NCI-H2171 (cell line): ENCODE results near the gene LNPK.
"Not testable (repeated sequence)": the region's sequence is repeated elsewhere in the genome, so short reads cannot be mapped to it uniquely, and the experiment has no call there.

ENCODE experiments used
- DNase-seq: peaks from one replicate; lab custom pipeline; 2025; lab: John Stamatoyannopoulos, UW

The LNPK gene

DNA sequence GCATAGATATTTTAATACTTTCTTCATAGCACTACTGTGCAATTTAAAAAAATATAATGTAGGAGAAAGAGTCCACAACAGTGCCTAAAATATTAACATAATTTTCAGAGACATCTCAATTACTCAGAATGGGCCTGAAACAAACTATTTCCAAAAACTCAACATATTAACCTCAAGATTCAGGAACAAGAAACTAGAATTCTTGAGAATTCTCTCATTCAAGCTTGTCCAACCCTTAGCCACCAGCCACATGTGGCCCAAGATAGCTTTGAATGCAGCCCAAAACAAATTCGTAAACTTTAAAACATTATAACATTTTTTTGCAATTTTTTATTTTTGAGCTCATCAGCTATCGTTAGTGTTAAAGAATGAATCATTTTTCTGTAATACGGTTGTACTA is 35.2 kb downstream of the LNPK start:
- DNase-seq: no peak

DNA sequence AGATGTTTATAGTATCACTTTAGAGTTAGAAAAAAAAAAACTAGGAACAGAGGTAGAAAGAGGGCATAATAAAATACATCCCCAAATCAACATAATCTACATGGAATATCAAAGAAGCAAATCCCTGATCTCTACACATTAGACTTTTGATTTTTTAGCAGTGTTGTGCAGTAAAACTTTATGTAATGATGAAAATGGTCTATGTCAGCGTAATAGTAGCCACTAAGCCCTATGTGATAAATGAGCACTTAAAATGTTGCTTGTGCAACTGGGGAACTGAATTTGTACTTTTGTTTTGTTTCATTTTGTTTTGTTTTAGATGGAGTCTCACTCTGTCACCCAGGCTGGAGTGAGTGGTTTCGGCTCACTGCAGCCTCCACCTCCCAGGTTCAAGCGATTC is 36.3 kb downstream of the LNPK start:
- no peak for DNase-seq

DNA sequence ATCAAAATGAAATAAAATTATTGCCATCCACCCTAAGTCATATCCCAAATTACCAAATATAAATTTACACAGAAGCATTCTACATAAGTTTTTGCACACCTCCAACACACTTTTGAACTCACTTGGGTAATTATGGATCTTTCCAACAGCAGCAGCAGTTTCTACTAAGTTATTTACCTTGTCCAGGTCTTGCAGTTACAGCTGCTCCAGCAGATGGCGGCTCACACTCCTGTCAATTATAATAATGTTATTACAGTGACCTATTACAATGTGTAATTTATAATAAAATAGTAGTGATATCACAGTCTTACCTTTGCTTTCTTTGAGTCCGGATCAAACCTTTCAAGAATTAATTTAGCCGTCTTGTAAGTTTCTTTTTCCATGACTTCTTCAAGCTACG is 37.9 kb downstream of the LNPK start:
- no peak for DNase-seq

DNA sequence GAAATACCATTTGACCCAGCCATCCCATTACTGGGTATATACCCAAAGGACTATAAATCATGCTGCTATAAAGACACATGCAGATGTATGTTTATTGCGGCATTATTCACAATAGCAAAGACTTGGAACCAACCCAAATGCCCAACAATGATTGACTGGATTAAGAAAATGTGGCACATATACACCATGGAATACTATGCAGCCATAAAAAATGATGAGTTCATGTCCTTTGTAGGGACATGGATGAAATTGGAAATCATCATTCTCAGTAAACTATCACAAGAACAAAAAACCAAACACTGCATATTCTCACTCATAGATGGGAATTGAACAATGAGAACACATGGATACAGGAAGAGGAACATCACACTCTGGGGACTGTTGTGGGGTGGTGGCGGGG is 38.9 kb downstream of the LNPK start:
- not testable (repeated sequence) for DNase-seq

DNA sequence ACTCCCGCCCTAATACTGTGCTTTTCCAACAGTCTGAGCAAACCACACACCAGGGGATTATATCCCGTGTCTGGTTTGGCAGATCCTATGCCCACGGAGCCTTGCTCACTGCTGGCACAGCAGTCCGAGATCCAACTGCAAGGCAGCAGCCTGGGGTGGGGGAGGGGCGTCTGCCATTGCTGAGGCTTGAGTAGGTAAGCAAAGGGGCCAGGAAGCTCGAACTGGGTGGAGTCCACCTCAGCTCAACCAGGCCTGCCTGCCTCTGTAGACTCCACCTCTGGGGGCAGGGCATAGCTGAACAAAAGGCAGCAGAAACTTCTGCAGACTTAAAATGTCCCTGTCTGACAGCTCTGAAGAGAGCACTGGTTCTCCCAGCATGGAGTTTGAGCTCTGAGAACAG is 44.2 kb downstream of the LNPK start:
- no peak for DNase-seq

DNA sequence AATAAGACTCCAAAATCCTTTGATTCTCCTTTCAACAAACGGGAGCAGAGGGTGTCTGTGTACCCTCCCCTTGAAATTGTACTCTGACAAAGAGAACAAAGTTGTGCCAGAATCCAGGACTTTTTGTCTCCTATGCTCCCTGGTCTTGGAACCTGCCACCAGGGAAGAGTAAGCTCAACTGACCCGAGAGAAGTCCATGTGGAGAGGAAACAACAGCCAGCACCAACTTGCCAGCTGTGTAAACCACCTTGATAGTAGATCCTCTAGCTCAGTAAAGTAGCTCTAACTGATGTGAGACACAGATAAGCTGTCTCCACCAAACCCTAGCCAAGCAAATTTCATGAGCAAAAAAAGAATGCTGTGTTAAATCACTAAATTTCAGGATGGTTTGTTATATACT is 46.9 kb downstream of the LNPK start:
- DNase-seq: no peak

DNA sequence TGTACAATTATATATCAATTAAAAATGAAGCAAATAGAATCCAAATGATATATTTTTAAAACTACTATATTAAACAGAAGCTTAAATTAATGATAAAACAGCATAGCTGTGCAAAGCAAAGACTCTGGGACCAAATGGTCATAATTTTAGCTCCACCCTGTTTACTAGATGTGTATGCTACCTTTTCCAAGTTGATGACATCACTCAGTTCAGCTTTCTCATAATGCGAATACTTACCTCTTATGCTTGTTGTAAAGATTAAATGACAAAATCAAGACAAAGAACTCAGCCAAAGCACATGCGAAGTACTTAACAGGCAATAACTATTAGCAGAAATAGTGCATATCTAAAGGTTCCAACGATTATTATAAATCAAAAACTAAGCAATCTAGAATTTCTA is 51.6 kb downstream of the LNPK start:
- DNase-seq: no peak

DNA sequence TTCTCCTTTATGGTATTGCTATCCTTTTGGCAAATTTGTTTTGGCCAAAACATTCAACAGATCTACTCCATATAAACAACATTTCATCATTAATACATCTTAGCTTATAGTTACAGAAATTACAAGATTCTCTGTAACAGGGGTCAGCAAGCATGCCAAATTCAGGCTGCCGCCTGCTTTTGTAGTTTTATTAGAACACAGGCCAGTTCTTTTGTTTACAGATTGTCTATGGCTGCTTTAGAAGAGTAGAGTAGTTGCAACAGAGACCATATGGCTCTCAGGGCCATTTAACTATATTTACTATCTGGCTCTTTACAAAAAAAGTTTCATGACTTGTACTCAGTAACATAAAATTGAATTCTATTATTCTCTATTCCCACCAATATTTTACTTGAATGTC is 53.9 kb downstream of the LNPK start:
- no peak for DNase-seq

DNA sequence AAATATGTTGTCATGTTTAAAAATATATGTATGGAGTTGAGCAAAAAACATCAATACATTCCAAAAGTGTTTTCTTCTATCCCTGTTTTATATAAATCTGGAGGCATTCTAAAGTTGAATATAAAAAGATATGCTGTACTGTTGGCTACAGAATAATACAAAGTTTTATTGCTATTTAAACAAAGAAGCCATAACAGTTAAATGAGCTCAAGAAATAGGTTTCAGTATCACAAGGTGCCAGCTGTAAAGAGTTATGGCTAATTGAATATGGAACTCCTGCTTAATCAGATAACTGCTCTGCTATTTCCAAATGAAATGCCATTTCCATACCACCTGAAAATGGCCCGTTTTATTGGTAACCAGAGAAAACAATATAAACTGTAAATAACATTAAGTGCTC is 55.0 kb downstream of the LNPK start:
- DNase-seq: no peak

DNA sequence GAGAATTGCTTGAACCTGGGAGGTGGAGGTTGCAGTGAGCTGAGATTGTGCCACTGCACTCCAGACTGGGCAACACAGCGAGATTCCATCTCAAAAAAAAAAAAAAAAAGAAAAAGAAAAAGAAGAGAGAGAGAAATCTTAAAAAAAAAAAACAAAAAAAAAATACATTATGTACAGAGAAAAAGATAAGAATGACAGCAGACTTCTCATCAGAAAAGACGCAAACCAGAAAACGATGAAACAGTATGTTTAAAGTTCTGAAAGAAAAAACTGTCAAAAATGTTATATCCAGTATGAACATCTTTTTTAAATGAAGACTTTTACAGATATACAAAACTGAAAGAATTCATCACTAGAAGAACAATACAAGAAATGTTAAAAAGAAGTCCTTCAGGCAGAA is 60.4 kb downstream of the LNPK start:
- DNase-seq: no peak

DNA sequence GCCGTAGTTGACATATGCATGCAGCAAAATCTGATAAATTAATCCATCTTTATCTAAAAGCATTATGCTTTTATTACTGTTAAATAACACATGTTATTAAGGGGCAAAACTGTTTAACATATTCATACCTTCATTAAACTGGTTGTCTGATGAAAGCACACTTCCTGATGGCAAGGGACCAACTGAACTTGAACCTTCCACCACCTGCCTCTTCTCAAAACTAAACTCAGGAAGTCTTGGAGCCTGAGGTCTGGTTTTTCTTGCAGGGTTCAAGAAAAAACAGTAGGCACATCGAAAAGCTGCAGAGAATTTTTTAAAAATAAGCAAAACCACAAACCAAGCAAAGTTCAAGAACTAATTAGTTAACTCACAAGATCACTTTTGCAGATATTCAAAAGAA is 64.9 kb downstream of the LNPK start:
- DNase-seq: no peak

DNA sequence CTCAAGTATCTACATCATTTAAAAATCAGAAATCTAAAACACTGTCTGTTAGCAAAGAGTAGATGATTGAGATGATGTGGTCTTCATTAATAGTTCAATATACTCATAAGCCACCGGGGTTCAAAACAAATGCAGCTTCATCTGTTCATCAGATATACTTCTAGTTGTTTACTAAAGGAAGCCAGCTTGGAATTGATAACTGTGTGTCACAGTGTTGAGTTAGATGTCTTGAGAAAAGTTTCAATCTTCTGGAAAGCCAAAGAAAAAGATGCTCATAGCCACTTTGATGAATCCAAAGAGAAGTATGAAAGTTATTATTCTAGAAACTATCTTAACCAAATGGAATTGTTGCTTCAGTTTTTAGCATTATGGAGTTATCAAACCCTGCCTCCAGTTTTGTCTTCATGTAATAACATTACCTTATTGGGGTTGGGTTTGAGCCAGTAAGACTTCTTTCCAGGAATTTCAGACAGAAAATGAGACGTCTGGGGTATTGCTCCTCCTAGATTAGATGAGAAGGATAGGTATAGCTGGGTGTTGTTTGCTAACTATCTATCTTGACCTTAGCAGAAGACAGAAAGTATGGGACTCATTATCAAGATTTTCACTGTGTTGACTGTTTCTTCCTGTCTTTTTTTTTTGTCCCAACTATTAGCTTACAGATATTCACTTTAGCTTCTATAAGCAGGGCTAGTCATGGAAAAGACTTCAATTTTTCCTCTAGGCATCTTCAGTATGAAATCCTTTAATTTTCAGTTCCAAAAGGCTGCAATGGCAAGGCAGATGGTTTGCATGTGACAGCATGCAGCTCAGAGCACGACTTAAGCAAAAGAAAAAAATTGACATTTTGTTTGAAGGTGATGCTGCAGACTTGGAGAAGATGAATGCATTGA is 66.5 kb downstream of the LNPK start:
- no peak for DNase-seq

DNA sequence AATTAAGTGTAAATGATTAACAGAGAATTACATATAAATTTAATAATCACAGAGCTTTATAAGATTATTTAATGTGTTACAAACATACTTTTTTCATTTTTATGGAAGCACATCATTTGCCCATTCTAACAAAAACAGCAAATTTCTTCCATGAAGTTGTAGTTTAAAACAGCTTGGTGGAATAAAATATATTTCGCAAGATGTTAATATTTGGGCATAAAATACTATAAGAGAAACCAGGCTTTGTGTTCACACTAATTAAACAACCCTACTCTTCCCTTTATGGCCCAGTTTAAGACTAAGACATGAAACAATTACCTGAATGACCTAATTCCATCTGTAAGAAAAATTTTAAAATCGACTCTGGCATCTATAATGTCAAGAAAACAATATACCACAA is 69.4 kb downstream of the LNPK start:
- no peak for DNase-seq

DNA sequence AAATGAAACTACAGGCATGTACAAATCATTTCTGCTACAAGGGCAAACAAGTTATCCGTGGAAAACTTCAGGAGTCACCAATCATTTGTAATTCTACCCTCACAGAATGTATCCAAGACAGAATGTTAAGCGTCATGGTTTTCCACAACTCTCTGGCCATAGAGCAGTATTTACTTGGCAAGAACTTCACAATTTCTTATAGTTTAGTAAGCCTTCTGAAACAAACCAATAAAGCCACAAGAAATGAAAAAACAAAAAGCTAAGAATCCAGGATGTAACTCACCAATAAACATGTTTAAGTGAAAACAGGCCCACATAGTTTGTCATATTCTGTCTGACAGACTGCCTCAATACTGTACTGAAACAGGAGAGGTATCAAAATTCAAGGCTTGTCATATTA is 70.3 kb downstream of the LNPK start:
- no peak for DNase-seq

DNA sequence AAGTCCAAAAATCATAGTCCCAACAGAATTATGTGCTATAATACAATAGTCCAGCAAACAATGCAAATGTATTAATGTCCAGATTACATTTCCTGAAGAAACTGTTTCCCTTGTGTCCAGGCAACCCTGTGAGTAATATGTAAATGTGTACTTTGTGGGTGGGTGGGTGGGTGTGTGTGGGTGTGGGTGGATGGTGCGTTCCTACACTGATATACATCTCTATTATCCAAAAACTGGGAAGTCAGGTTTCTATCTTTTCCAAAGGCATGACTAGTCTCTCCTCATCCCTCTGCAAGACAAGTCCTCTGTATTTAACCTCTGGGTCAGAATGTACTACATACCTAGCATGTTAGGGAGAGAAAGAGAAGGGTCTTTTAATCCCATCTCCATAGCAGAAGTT is 71.6 kb downstream of the LNPK start:
- no peak for DNase-seq

DNA sequence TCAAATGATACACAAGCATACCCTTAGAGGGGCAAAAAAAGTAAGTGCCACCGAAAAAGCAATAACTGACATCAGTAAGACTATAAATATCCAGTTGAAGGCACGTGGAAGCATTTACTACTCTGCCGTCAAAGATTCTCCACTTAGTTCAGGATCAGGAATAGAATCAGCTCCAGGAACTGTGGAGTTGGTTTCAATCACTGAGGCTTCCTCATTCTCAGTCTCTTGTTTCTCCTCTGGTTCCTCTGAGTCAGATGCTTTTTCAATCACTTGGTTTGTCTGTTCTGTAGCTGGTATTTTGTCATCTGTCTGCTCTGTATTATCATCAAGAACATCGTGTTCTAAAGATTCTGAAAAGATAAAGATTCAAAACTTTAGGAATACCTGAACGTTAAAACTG is 72.2 kb downstream of the LNPK start:
- no peak for DNase-seq

DNA sequence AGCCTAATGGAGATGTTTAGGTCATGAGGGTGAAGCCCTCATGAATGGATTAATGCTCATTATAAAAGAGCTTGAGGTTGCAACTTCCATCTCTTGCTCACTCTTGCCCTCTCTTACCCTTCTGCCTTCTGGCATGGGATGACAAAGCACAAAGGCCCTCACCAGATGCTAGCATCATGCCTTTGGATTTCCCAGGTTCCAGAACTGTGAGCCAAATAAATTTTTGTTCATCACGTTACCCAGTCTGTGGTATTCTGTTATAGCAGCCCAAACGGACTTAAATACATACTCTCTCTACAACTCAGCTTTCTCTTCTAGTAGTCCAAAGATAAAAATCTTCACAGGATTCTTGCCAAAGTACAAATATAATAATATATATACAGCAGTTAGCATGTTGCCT is 75.8 kb downstream of the LNPK start:
- no peak for DNase-seq

DNA sequence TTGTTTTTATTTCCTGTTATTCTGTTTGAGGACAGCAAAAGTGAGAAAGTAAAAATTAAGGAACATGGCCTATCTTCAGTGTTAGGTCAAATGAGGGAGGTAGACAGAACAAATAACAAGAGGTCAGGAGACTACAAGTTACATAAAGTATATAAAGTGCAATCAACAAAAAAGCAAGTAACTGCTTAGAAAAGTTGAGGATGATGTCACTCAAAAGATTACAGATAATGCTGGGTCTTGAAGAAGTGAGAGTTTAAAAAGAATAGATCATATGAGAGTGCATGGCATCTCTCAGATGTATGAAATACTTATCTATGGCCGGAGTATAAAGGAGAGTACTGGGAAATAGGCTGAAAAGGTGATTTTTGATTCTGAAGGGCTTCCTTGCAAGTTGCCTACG is 79.9 kb downstream of the LNPK start:
- DNase-seq: no peak

DNA sequence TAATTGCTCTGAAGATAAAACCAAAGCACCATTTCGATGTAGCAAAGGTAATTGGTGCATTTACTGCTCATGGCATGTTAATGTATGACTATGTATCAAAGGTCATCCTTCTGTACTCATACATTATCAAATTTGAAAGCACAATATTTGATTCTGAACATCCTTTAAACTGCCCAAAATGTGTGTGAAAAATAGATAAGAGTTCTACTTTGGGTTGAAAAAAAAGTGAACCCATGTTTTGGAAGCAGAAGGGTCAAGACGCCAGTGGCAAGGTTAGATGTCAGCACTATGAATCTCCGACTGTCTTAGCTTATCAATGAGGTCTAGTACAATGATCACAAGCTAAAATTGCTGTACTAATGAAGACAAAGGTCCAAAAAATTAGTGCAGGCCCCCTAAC is 83.1 kb downstream of the LNPK start:
- no peak for DNase-seq

DNA sequence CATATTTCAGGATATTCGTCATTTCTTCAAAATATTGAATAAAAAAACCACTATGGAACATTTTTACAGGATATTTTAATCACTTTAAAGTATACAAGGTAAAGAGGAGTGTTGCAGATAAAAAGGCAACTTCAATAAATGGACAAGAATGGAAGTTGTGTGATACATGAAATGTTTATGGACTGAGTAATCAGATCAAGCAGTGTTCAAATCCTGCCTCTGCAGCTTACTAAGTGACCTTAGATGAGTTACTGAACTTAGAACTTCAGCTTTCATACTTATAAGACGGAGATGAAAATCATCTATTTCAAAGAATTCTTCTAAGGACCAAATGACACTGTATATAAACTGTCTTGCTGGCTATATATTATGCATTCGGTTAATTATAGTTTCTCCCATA is 87.2 kb downstream of the LNPK start:
- DNase-seq: no peak

DNA sequence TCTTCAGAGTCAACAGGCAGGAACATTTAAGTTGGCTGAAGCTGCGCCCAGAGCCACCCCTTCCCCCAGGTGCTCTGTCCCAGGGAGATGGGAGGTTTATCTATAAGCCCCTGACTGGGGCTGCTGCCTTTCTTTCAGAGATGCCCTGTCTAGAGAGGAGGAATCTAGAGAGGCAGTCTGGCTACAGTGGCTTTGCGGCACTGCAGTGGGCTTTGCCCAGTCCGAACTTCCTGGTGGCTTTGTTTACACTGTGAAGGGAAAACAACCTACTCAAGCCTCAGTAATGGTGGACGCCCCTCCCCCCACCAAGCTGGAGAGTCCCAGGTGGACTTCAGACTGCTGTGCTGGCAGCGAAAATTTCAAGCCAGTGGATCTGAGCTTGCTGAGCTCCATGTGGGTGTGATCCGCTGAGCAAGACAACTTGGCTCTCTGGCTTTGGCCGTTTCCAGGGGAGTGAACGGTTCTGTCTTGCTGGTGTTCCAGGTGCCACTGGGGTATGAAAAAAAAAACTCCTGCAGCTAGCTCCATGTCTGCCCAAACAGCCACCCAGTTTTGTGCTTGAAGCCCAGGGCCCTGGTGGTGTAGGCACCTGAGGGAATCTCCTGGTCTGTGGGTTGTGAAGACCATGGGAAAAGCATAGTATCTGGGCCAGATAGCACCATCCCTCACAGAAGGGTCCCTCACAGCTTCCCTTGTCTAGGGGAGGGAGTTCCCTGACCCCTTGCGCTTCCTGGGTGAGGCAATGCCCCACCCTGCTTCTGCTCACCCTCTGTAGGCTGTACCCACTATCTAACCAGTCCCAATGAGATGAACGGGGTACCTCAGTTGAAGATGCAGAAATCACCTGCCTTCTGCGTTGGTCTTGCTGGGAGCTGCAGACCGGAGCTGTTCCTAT is 88.0 kb downstream of the LNPK start:
- DNase-seq: not testable (repeated sequence)

DNA sequence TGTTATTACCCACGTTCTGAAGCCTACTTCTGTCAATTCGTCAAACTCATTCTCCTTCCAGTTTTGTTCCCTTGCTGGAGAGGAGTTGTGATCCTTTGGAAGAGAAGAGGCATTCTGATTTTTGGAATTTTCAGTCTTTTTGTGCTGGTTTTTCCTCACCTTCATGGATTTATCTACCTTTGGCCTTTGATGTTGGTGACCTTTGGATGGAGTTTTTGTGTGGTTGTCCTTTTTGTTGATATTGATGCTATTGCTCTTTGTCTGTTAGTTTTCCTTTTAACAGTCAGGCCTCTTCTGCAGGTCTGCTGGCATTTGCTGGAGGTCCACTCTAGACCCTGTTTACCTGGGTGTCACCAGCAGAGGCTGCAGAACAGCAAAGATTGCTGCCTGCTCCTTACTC is 88.8 kb downstream of the LNPK start:
- not testable (repeated sequence) for DNase-seq

DNA sequence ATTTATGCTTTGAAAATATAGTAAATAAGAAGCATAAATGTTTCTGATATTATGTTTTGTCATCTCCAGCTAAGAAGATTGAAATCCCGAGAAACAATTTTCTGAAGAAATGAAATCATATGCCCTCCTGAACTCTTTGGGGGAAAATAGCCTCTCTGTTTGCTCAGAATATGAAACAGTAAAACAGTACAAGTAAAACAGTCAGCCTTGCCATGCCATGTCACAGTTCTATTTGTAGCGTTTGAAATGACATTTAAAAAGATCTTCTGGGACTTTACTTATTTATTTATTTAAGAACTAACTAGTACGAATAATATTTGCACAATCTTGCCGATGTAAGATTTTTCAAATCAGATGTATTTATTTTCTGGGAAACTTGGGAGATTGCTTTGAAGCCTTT is 98.0 kb downstream of the LNPK start:
- DNase-seq: no peak
